DMS 273 treated with DMSO at 0.1 percent for 48 hours (cell line): ENCODE results near the gene SDK2.

Experiments
- DNase-seq: peaks from one replicate; lab custom pipeline; 2025; lab: John Stamatoyannopoulos, UW

The SDK2 gene

DNA sequence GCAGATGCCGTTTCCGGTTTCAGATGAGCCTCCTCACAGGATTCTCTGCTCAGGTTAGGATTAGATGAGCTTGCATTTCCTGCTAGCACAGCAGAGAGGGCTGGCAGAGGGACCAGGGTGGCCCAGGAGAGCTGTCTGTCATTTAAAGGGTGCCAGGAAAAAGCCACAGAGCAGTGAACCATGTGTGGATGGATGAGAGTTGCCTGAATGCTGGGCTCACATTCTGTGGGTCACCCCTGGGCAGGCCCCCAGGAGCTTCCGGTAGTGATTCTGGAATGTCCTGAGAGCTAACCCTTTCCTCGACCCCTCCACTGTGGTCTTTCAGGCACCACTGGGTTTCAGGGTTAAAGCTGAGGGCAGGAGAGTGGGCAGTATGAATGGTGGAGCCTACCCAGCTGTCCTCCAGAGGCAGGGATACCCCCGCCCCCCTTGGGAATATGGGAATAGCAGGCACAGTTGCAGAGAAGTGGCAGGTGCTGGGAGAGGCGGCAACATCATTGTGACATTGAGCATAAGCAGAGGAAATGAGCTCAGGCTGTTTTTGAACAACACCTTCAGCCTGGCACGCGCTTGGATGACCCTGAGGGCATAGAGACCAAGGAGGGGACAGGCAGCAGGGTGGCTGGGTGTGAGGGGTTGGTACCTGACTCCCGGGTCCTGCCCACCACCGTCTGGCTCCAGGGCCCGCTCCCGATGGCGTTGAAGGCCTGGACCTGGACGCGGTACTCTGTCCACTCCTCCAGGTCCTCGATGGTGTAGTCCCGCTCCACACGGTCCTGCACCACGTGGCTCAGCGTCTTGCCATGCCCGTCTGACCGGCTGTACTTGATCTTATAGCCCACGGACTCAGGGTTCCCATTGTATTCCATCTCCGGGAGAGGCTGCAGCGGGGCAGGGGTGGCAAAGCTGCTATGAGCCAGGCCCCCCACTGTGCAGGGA is 249.5 kb downstream of the SDK2 start:
- DNase-seq, result no peak

- no peak for DNase-seq
These were observed 250.3 kb downstream of the SDK2 start for GRCh38 chr17:73393962-73394361.

GRCh38 chr17:73393381-73393780 is 250.9 kb downstream of the SDK2 start:
- no peak for DNase-seq

- DNase-seq, result no peak
These were observed 252.6 kb downstream of the SDK2 start for GRCh38 chr17:73391331-73392265.

DNA sequence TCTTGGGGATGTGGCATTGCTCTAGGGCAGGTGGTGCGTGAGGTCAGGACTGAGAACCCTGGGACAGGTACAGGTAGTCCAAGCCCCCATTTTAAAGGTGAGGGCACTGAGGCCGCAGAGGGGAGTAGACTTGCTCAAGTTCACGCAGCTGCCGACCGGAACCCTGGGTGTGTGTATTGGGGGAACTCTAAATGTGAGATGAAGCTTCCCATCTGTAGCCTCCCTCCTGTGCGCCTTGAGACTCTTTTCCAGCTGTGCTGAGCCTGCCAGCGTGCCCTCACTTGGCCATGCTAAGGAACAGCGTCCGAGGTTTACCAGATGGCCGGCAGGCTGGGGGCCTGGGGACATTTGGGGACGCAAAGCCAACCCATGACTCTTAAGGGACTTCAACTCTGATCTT is 253.4 kb downstream of the SDK2 start:
- no peak for DNase-seq

GRCh38 chr17:73390221-73390620 is 254.0 kb downstream of the SDK2 start:
- DNase-seq, result no peak

DNA sequence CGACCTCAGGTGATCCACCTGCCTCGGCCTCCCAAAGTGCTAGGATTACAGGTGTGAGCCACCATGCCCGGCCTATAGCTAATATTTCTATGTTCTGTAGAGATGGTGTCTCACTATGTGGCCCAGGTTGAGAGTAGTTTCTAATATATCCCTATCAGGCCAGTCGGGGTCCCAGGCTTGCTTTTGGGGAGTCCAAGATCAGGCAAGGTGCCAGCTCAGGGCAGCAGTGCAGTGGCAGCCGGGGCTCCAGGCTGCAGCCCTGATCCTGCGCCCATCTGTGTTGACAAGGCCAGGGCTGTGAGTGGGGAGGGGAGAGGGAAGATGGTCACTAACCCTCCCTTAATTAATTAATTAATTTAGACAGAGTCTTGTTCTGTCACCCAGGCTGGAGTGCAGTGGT is 254.8 kb downstream of the SDK2 start:
- DNase-seq, result no peak

- no peak for DNase-seq
These were observed 255.7 kb downstream of the SDK2 start for GRCh38 chr17:73388578-73388905.

DNA sequence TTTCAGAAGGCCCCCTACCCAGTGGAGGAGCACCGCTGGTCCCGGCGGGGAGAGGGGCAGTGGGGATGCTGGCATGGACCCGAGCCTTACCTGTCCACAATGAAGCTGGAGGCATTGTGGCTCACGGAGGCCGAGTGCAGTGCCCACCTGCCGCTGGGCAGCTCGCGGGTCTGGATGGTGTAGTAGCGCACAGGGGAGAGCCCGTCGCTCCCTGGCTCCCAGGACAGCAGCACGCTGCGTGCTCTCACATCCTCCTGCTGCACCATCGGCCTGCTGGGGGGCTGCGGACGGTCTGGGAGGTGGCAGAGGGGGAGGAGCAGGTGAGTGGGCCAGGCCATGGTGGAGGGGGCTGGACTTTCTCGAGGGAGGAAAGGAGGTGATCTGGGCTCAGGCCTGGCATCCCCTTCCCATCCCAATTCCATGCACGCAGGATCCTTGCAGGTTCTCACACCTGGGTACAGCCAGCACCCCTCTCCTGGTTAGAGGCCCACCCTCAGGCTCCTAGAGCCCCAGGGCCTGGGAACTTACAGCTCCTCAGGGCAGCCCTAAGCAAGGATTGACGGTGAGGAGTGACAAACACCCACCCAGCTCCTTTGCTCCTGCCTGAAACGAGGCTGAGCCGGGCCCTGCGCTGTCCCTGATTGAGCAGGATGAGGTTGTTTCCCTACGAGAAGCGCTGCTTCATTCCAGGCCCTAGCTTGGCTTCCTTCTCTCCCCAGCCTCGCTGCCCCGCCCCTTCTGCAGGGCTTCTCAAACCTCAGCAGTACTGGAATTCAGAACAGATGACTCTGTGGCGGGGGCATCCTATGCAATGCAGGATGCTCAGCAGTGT is 256.3 kb downstream of the SDK2 start:
- no peak for DNase-seq

DNA sequence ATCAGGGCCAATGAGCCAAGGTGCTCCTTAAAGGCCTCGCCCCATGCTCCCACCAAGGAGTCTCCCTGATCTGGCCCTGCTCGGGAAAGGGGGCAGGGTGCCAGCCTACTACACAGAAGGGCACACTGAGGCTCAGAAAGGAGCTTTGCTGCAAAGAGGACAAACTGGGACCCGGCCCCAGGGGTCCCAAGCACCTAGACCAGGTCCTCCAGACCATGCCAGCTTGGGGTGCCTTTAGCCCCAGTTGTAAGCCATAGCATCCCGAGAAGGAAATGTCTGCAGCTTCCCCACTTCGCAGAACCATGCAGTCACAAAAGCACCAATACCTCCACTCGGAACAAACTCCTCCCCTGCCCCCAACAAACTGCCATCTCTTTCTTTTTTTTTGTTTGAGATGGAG is 257.7 kb downstream of the SDK2 start:
- no peak for DNase-seq

GRCh38 chr17:73384926-73385325 is 259.3 kb downstream of the SDK2 start:
- no peak for DNase-seq

DNA sequence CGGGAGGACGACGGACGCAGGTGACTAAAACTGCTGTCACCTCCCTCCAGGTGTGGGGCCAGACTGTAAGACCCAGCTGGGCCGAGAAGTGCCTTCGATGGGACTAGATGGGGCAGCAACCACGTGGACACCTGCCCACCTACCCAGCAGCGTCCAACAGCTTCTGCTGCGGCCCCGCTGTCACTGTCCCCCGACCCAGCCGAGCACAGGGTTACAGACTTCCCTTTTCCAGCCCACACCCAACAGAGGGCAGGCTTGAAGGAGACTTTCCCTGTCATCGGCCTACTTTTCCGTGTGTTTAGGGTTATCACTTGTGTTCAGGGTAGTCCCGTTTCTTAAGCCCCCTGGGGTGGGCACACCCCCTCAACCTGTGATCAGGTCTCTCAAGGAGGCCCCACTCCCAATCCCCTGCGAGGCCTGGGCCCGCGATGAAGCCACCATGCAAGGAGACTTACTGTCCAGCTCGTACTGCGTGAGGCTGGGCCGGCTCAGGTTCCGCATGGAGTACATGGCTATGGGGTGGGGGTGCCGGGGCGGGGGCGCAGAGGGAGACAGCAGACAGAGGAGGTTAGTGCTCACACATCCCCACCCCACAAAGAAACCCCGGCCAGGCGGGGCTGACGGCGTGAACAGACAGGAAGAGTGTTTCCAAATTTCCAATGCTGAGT is 263.7 kb downstream of the SDK2 start:
- no peak for DNase-seq

DNA sequence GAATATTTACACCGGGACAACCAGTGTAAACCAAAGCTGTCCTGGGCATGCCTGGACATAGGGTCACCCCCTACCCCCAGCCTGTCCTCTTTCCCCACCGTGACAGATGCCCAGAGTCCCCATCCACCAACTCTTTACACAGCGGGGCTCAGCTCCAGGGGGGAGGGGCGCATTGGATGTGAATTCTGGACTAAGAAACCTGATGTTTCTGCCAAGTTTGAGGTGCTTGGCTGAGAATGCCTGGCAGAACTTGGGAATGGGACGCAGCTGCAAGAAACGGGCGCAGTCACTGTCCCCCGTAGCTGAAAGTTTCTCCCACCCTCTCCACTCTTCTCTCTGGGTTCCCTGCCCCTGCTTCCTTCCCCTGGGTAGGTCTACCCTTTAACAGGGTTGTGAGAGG is 264.4 kb downstream of the SDK2 start:
- DNase-seq, result no peak

- no peak for DNase-seq
These were observed 265.2 kb downstream of the SDK2 start for GRCh38 chr17:73378974-73379470.

DNA sequence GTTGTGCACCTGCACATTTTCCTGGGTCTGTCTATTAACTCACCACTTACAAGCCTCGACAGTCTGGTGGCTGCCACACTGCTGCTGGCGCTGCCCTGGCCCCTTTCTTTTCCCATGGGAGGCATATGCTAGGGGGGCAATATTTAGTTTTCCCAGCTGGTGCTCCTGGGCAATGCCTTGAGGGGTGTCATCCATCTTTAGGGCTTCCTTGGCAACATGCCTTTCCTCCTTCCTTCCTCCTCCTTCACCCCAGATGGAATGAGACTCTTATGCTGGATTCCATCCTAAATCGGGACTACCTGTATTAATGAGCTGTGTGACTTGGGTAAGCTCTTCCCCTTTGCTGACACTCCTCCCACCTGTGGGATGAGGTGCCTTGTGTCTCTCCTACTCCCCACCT is 267.6 kb downstream of the SDK2 start:
- DNase-seq, result no peak

DNA sequence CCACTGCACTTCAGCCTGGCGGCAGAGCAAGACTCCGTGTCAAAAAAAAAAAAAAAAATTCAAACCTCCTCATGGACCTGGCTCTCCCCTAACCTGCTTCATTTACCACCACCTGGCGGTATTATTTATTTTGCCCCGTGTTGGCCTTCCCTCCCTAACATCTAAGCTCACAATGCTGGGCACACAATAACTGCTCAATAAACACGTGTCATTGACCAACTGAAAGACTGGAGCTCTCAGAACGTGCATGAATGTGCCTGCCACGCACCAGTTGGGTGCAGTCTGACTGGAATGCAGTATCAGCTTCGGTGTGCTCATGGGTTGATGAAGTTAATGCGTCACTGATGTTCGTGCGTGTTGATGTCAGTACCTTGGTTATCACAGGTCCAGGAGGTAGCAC is 268.1 kb downstream of the SDK2 start:
- DNase-seq, result no peak

DNA sequence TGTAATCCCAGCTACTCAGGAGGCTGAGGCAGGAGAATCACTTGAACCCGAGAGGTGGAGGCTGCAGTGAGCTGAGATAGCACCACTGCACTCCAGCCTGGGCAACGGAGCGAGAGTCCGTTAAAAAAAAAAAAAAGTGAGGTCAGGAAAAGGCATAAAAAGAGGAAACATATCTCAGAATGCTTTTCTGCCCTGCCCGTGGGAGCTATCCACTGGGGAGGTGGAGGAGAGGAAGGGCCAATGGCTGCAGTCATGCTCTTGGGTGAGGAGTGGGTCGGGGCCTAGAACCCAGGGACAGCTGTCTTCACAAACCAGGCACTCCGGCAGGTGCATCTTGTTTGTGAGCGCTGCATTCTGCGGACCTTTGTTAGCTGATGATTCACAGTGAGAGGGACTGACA is 272.4 kb downstream of the SDK2 start:
- DNase-seq, result no peak

DNA sequence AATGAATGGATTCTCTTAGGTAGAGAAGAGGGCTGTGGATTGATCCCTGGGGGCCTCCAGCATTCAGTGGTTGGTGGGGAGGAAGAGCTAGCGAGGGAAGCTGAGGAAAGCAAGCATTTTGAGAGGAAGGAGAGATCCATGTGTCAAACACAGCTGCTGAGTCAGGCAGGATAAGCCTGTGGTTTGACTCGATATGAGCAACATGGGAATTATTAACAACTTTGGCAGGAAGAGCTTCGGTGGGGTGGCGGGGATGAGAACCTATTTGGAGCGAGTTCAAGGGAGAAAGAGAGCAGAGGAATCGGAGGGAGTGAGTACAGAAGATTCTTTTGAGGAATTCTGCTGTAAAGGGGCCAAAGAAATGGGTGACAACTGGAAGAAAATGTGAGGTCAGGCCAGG is 273.0 kb downstream of the SDK2 start:
- DNase-seq, result no peak

DNA sequence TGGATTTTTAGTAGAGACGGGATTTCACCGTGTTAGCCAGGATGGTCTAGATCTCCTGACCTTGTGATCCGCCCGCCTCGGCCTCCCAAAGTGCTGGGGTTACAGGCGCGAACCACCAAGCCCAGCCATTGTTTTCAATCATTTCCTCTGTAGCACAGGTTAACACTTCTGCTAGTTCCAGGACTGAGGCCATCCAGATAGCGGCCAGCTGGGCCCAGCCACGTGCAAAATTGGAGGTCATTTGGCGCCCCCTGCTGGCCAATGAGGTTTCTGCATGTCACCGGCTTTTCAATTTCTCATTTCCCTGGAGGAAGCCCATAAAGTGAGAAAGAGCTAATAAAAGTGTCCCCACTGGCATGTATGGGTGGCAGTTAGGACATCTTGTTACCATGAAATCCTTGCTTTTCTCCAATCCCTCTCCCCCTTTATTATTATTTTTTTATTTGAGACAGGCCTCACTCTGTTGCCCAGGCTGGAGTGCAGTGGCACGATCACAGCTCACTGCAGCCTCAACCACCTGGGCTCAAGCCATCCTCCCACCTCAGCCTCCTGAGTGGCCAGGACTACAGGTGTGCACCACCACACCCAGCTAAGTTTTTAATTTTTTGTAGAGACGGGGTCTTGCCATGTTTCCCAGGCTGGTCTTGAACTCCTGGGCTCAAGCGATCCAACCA is 274.3 kb downstream of the SDK2 start:
- peak; percentile 19 for DNase-seq

- no peak for DNase-seq
These were observed 275.1 kb downstream of the SDK2 start for GRCh38 chr17:73369111-73369521.
